Measurements from ENCODE around the gene HLA-E. TPM values are rescaled to one million over a fixed set of nuclear protein-coding genes. Genes with fewer than 3 reads are reported as not detected.

HLA-E gene
- polyA plus RNA-seq = 1.2 and 1.7 TPM in 2 replicates

DNA sequence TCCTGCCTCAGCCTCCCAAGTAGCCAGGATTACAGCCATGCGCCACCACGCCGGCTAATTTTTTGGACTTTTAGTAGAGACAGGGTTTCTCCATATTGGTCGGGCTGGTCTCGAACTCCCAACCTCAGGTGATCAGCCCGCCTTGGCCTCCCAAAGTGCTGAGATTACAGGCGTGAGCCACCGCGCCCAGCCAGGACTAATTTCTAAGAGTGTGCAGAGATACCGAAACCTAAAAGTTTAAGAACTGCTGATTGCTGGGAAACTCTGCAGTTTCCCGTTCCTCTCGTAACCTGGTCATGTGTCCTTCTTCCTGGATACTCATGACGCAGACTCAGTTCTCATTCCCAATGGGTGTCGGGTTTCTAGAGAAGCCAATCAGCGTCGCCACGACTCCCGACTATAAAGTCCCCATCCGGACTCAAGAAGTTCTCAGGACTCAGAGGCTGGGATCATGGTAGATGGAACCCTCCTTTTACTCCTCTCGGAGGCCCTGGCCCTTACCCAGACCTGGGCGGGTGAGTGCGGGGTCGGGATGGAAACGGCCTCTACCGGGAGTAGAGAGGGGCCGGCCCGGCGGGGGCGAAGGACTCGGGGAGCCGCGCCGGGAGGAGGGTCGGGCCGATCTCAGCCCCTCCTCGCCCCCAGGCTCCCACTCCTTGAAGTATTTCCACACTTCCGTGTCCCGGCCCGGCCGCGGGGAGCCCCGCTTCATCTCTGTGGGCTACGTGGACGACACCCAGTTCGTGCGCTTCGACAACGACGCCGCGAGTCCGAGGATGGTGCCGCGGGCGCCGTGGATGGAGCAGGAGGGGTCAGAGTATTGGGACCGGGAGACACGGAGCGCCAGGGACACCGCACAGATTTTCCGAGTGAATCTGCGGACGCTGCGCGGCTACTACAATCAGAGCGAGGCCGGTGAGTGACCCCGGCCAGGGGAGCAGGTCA, at the start of gene HLA-E:
HLA-E (plus strand) TSS at position 429 of the 945 bp plus-strand sequence; CDS start at position 452, 23 bp downstream.

Other genes starting within 250 kb of the HLA-E start
- 1.7 and 2.1 TPM in 2 replicates for gene TRIM39, start 162.6 kb upstream of the HLA-E start, polyA plus RNA-seq
- 76.2 and 114 TPM in 2 replicates for gene RPP21, start 144.4 kb upstream of the HLA-E start, polyA plus RNA-seq
- 7.4 and 8.5 TPM in 2 replicates for gene GNL1, start 67.0 kb downstream of the HLA-E start, polyA plus RNA-seq
- gene PRR3, start 67.8 kb downstream of the HLA-E start, polyA plus RNA-seq = 5.1 and 9.6 TPM in 2 replicates
- gene ABCF1, start 81.9 kb downstream of the HLA-E start, polyA plus RNA-seq = 82.3 and 83.9 TPM in 2 replicates
- gene PPP1R10, start 127.7 kb downstream of the HLA-E start, polyA plus RNA-seq = 28.5 and 31.5 TPM in 2 replicates
- 44.7 and 48.8 TPM in 2 replicates for gene MRPS18B, start 128.3 kb downstream of the HLA-E start, polyA plus RNA-seq
- gene ATAT1, start 137.4 kb downstream of the HLA-E start, polyA plus RNA-seq = 18.2 and 19.7 TPM in 2 replicates
- gene C6orf136, start 157.6 kb downstream of the HLA-E start, polyA plus RNA-seq = 148 and 276 TPM in 2 replicates
- 6.8 and 13.8 TPM in 2 replicates for gene DHX16, start 183.5 kb downstream of the HLA-E start, polyA plus RNA-seq
- gene PPP1R18, start 197.1 kb downstream of the HLA-E start, polyA plus RNA-seq = 1.7 and 1.9 TPM in 2 replicates
- 0.53 and 1.5 TPM in 2 replicates for gene NRM, start 201.5 kb downstream of the HLA-E start, polyA plus RNA-seq
- 1.9 and 5.6 TPM in 2 replicates for gene MDC1, start 227.8 kb downstream of the HLA-E start, polyA plus RNA-seq
- 159 and 174 TPM in 2 replicates for gene TUBB, start 230.8 kb downstream of the HLA-E start, polyA plus RNA-seq